Measurements from ENCODE around the gene SELENOO. TPM values are rescaled to one million over a fixed set of nuclear protein-coding genes. Genes with fewer than 3 reads are reported as not detected.
A peak's percentile ranks its signal among the peaks of the same experiment; 100 is the strongest.

Gene SELENOO
- total RNA-seq, 3 donors from 2014 or later, result 21.5 to 23.8 (median 23.1) TPM

GRCh38 chr22:50229370-50229769, 28.6 kb downstream of the SELENOO start:
- no peaks in the 10 kb centered on the region for H3K36me3 ChIP-seq (ENCODE audit: low read depth)
- DNase-seq, result no peak
- no peak for TF ChIP-seq CTCF (IDR thresholded peaks at IDR 0.05)

GRCh38 chr22:50232481-50233151, 31.8 kb downstream of the SELENOO start:
- DNase-seq, result no peak
- intact Hi-C loops (cut with DNase I, micrococcal nuclease), result no loop called here
- Histone ChIP-seq H3K9me3 (no peaks in the 10 kb centered on the region), H3K4me1 (ENCODE audit: low read depth) (no peaks in the 10 kb centered on the region), H3K4me3 (no peak overlapping the region), H3K36me3 (ENCODE audit: low read depth) (no peaks in the 10 kb centered on the region)
- TF ChIP-seq CTCF (IDR thresholded peaks at IDR 0.05), result no peak
- ATAC-seq, result no peak

More at GRCh38 chr22:50229370-50229769, 28.6 kb downstream of the SELENOO start:
- no peak overlapping the region for H3K4me3 ChIP-seq
- no peak for ATAC-seq
- no peaks in the 10 kb centered on the region for H3K9me3 ChIP-seq
- no peaks in the 10 kb centered on the region for H3K4me1 ChIP-seq (ENCODE audit: low read depth)
- intact Hi-C loops (cut with DNase I, micrococcal nuclease), result no loop called here

GRCh38 chr22:50233223-50233622, 32.4 kb downstream of the SELENOO start:
- Histone ChIP-seq H3K9me3 (no peaks in the 10 kb centered on the region), H3K4me1 (ENCODE audit: low read depth) (no peaks in the 10 kb centered on the region), H3K4me3 (no peak overlapping the region), H3K36me3 (ENCODE audit: low read depth) (no peaks in the 10 kb centered on the region)
- DNase-seq (no peak), ATAC-seq (no peak)
- intact Hi-C loops (cut with DNase I, micrococcal nuclease), result no loop called here
- no peak for TF ChIP-seq CTCF (IDR thresholded peaks at IDR 0.05)

- Histone ChIP-seq H3K36me3 (ENCODE audit: low read depth) (no peaks in the 10 kb centered on the region), H3K4me3 (no peak overlapping the region), H3K9me3 (no peaks in the 10 kb centered on the region), H3K4me1 (ENCODE audit: low read depth) (peaks cover 9% of the 10 kb centered on the region)
- intact Hi-C loops (cut with DNase I, micrococcal nuclease), result no loop called here
- no peak for DNase-seq
- no peak for TF ChIP-seq CTCF (IDR thresholded peaks at IDR 0.05)
- ATAC-seq, result peak; percentile 47
Measured at GRCh38 chr22:50236731-50237409, 36.1 kb downstream of the SELENOO start.

- Histone ChIP-seq H3K36me3 (ENCODE audit: low read depth) (no peaks in the 10 kb centered on the region), H3K4me1 (ENCODE audit: low read depth) (peaks cover 28% of the 10 kb centered on the region), H3K4me3 (no peak overlapping the region), H3K9me3 (no peaks in the 10 kb centered on the region)
- DNase-seq, result no peak
- ATAC-seq, result no peak
- intact Hi-C loops (cut with DNase I, micrococcal nuclease), result no loop called here
- no peak for TF ChIP-seq CTCF (IDR thresholded peaks at IDR 0.05)
Measured at GRCh38 chr22:50238755-50239154, 37.9 kb downstream of the SELENOO start.

All from mucosa of descending colon (tissue), 3 donors.